Adrenal gland (tissue), 5 donors: ENCODE data around the gene TOR2A.

Experiments
- POLR2A ChIP-seq, 2 donors: fragments of 450-650 bp; IDR thresholded peaks; one replicate each; pipeline ENCODE4 v1.6.1; 2017; ENCODE audit warnings: antibody characterized with exemption in 2 of 2, mild to moderate bottlenecking in 2 of 2, moderate library complexity in 1 of 2
- TF ChIP-seq, protein P1 (sequence below), 6 experiments: fragments of 450-650 bp in 4 of 6; fragments of 200-600 bp in 2 of 6; sonication (generic) in 1 of 6; IDR thresholded peaks; 1 replicate in 5 of 6; 2 replicates in 1 of 6; pipeline versions ENCODE4 v1.5.1 to v1.8.0; 2016 to 2021; ENCODE audit warnings: antibody characterized with exemption in 6 of 6, mild to moderate bottlenecking in 2 of 6, moderate library complexity in 1 of 6
- donor health status: DM: no; HTN: no; CAD: no.

DNA sequence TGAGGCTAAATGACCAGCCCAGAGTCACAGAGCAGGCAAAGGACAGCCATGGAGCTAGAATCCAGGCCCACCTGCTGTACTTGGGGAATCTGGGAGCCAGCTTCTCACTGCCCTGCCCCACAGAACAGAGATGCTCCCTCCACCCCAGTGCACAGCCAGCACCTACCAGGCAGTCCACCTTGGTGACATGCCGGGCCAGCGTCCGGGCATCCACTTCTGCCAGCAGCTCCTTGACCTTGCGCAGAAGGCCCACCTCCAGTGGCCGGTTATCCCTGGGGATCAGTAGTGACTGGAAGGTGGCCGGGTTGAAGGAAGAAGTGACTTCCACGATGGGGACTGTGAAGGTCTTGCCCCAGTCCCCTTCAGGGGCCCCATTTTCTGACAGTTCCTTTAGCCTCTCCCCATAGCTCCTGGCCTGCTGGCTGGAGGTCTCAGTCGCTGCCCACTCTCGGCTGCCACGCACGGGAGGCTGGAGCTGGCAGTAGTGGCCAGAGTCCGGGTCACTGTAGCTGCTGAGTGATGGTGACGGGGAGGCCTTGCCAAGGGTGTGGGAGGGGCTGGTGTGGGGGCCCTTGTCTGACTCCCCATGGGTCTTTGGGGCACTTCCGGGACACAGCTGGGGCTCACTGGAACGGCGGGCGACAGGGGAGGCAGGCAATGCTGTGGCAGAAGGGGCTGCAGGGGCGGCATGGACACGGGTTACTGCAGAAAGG, 9.5 kb upstream of the TOR2A start:
- no peak for TF ChIP-seq POLR2A (IDR thresholded peaks at IDR 0.05)
- TF ChIP-seq, protein P1, sequence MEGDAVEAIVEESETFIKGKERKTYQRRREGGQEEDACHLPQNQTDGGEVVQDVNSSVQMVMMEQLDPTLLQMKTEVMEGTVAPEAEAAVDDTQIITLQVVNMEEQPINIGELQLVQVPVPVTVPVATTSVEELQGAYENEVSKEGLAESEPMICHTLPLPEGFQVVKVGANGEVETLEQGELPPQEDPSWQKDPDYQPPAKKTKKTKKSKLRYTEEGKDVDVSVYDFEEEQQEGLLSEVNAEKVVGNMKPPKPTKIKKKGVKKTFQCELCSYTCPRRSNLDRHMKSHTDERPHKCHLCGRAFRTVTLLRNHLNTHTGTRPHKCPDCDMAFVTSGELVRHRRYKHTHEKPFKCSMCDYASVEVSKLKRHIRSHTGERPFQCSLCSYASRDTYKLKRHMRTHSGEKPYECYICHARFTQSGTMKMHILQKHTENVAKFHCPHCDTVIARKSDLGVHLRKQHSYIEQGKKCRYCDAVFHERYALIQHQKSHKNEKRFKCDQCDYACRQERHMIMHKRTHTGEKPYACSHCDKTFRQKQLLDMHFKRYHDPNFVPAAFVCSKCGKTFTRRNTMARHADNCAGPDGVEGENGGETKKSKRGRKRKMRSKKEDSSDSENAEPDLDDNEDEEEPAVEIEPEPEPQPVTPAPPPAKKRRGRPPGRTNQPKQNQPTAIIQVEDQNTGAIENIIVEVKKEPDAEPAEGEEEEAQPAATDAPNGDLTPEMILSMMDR (IDR thresholded peaks at IDR 0.05): no peak
